GM18520 (cell line): ENCODE results near the gene GLRA2.
A peak's percentile ranks its signal among the peaks of the same experiment; 100 is the strongest.

Experiments used
- ATAC-seq: cut with Tn5 transposase; IDR thresholded peaks from one replicate; pipeline ENCODE4 v1.9.1; 2021; ENCODE audit not compliant: unreplicated experiment

The GLRA2 gene

DNA sequence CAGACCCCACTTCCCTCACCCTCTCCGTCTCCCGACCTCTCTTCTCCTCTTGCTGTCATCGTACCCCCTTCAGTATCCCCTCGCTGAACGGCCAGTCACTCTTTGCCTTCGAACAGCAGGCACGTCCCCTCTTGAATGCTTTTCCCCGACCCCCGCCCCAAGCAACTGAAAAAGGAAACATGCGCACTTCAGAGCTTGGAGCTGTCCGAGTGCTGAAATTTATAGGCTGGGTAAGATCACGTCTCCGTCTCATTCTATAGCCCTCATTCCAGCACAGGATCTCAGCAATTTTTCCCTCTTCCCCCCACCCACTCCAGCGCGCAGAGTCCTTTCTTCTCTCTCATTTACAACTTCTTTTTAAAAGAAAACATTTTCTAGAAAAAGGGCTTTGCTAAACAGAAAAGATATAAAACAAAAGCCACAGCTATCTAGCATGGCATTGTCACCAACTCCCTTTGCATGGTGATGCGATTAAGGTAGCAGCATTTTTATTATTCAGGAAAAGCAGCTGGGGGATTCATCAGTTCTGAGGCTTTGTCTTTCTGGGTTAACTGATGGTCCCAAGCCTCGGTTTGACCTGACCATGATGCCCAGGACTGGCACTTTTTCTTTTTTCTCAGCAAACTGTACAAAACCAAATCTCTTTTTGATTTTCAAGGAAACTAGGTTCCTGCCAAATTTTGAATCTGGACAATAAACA lies at the start of gene GLRA2:
Gene GLRA2 (plus strand): TSS at position 247 of the 700 bp plus-strand sequence. CDS start 522 bp downstream, outside the sequence.
- ATAC-seq: no peak

DNA sequence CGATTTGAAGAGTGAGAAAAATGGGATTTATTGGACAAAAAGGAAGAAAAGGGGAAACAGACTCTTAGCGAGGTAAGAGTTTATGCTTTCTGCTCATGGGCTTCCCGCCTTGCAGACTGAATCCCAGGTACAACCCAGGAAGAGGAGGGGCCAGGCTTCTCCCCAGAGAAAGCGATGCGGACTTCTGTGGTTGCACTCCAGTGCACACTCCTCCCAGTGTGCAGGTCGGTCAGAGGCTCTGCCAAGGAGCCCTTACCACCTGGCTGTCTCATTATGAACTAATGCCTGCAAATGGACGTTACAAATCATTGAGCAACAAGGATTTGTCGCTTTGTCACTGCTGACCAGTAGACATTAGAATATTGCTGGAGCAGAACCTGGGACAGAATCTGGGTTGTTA lies 39.9 kb upstream of the GLRA2 start:
- no peak for ATAC-seq

DNA sequence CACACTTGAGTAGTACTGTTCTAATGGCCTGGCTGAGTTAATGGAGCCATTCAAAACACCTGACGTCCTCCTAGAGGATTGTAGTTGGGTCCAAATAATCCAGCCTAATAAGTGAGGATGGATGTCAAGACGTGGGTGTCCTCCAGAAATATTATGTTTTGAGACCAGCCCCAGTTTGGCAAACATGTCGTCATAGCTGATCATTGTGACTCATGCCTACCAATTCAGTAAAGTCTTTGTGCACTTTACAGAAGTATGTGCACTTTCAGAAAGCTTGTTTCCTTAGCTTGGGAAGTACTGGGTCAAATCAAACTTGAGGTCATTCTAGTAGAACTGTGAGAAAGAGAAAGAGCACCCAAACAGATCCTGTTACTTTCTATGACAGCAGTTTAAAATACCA lies 37.6 kb upstream of the GLRA2 start:
- no peak for ATAC-seq

DNA sequence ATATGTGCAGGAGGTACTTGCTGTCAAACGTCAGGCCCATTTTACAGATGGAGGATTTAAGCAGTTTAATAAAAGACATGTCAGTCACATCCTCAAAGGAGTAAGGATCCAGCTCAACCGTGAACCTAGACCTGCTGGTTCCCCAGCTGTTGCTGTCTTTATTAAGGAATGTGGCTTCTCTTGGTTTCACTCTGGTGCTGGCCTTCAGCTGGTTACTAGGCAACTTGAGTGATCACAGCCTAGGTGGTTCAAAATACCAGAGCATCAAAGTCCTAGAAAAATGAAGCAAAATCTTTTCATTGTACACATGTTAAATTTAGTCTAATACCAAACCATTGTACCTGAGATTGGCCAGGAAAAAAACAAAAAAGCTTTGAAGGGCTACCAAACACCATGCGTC lies 32.7 kb upstream of the GLRA2 start:
- ATAC-seq: no peak

DNA sequence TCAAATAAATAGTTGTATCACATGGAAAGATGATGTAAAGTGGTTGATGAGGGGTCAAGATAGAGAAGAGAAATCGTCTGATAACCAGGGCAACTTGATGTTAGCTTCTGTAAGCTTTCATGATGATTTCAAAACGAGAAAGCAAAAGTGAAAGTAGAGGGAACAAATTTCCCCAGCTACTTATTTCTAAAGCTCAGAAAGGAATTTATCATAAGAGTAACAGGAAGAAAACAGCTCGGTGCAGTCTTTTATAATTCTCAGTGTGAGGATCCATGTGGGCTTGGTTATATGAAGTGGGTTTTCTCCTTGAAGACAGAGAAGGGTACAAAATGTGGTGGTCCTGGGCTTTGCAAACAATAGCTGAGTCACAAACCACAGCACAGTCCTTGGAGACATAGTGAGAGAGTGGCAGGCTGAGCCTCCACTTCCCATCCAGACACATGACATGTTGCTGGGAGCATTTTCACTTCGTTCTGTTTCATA lies 32.1 kb upstream of the GLRA2 start:
- ATAC-seq: peak; percentile 46

DNA sequence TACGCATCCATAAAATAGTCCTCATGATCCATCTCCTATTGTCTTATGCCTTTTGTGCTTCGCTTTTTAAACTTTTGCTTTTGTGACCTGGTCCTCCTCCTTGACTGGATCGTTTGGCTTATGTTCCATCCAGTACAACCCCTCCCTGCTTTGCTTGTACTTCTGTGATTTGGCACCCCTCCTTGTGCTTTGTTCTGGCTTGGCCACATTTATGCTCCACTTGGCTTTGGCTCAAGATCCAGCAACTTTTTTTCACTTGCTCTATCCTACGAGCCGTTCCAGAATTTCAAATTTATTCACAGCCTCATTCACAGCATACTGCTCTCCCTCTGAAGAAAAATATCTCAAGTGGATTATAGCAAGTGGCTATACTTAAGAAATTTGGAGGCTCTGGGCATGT lies 28.0 kb upstream of the GLRA2 start:
- no peak for ATAC-seq

DNA sequence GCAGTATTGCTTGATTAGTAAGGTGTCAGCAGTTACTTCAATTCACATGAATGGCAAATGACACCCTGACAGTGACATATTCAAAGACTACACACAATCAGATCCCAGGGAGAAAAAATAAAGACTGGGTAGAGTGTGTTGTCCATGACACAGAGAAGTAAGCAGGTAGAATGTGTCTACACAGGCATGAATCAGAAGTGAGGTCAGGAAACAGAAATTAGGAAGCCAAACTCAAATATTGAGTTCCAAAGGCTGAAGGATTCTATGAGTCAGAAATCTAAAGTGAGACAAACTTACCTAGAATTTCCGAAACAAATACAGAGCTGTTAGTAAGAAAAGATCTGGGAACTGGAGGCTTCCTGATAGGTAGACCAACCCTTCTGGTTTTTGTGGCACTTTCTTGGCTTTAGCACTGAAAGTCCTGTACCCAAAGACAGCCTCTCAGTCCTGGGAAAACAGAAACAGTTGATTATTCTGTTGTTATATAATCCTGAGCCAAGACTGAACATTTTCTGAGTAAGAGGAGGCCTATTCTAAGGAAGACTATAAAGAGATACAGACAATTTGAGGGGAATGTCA lies 24.3 kb upstream of the GLRA2 start:
- ATAC-seq: no peak

DNA sequence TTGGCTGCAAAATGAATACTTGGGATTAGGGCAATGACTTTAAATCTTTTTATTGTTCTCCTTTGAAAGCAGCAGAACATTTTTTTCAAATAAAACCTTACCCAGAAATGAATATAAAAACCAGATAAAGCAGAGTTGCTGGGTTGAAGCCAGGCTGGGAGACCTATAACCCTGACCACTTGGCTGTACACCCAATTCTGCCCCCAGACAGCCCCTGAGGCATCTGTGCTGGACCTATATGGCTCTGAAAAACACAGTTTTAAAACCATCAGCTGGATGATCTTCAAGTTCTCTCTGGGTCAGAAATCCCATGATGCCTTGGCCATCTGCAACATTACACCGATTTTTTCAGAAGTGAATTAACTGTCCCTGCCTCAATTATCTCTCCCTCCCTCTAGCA lies 23.7 kb upstream of the GLRA2 start:
- no peak for ATAC-seq

DNA sequence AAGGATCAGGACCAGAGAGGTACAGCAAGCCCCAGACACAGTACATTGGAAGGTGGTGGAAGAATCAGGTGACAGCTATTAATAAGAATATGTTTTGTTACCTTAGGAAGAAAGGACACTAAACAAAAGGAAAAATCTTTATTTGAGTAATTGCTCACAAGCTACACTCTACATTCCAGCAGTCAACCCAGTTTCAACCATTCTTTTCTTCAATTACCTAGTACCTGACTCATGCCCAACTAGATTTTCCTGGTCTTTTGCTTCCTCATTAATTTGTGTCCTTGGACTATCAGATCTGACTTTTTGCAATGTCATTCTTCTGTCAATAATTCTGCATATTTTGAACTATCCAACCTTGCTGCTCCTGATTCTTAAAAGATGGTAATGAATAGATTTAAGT lies 22.5 kb upstream of the GLRA2 start:
- no peak for ATAC-seq

DNA sequence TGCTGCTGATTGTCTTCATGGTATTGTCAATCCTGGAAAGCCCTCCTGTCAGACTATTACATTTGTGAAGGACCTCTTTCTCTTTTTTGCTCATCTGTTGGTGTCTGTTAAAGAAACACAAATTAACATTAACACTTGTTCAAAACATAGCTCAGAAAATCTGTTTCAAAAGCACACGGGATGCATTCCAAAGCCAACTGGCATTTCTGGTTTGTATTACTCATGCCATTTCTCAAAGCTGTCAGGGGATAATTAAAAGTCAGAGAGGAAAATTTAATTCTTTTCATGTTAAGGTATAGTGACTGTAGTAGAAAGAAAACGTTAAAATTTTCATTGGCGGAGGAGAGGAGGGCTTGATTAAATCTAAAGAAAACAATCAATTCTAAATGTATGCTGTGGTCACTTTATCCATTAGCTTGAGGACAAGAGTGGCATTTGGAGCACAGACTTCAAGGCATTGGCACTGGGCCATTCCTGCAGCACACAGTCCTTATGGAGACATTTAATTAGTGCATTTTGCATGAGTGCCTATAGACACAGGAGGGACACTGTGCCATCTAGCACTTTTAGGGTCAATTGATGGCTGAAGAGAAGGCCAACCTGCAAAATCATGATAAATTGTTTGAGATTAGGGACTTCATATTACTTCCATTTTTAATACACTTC lies 21.2 kb upstream of the GLRA2 start:
- no peak for ATAC-seq

DNA sequence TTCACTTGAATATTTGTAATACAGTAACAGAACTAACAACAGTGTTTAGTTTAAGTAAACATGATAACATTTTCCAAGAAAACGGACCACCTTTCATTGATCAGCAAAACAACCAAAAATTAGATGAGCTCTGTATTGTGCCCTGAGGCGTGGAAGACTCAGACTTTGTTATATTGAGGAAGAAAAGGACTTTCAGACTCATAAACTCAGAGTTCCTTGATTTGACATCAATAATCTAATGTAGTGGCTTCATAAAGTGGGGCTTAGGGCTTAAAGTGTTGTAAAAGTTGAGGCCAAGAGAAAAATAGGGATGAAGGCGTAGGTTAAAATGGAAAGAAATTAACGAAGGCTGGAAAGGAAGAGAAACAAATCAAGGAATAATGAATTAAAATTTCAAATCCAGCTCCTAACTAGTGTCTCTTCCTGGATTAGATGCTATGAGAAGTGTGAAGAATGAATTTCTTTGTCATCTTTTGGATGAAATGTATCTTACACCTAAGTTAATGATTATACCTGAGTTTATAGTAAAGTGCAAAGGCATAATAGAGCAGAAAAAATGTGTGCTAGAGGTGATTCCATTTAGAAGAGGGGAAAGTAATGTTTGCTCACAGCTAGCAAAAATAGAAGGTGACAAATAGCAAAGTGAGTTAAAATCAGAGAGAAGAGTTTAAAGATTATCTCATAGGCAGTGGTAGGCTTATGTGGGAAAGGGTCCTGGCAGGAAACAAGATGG lies 19.8 kb upstream of the GLRA2 start:
- ATAC-seq: no peak

DNA sequence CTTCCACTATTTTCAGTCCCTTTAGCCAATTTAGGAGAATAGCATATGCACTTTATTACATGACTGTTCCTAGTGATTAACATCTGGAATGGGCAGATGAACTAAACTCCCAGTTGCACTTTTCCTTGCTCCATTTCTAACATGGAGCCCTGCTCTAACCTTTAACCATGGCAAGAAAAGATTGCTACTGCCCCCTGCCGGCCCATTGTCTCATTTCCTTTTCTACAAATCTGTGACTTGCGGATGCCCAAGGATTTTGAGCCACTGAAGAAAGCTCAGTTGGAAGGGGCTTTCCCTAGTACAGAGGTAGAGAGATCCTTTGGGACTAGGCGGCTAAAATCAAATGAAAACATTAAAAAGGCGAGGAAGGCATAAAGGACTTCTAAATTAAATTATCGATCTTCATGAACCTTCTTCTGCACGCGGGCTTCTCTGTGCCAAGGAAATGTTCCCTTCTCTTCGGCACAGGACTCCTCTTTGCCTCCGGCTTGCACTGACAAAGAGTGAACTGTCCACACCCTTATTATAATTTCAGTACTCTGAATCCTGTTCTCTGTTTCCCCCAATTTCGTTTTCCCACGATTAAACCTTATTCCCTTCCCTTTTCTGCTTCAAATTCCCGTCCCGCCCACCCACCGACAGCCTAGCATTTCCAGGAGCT lies 577 bp upstream of the GLRA2 start:
- ATAC-seq: no peak

DNA sequence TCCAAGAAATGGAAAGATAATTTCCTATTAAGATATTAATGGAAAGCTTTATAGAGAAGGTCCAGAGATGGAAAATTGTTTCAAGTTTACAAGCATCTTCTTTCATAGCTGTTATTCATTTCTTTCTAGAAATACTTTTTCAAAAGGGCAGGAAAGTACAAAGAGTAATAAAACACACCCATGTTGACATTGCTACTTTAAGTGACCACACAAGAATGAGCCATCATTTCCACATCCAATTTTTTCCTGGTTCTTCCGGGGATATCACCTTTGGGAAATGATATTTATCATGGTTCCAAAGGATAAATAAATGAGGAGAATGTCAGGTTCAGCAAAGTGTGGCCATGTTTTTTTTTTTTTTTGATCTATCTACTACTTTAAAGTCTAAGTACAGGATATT lies 4.5 kb downstream of the GLRA2 start:
- ATAC-seq: no peak

DNA sequence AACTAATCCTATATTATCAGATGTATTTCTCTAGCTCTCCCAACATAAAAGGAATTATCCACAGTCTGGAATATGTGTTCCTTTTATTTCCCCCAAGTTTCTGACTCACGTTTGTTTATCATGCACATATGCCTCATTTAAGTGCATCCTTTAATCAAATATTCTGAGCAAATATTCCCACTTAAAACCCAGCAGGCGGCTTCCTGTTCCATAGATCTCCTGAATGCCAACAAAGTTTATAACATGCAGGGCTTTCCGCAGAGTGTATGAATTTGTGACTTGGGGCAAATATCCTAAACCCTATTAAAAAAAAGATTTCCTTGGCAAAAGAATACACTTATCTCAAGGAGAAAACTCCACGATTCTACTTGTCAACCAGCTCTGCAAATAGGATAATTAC lies 16.9 kb downstream of the GLRA2 start:
- ATAC-seq: no peak

DNA sequence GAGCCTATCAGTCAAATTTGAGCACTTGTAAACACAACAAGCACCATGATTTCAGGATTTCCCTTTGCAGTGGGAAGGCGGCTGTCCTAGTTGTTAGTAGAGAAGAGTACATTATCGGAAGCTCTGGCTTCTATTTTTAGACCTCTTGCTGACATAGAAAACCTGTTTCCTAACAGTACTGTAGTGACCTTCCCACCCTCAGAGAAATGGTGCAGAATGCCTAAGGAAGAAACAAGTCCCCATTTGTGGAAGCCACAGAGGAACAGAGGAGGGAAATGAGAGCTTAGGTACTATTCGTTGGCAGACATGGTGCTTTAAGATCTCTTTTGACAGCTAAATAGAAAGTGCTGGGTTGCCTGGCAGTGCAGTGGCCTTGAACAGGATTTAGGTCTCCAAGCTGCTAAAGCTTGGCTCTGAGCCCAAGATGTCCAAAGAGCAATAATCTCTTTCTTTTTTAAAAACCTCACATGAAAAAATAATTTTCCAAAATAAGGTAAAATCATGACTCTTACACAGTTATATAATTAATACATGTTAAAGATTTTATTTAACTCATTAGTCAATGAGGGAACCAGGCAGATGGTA lies 24.9 kb downstream of the GLRA2 start:
- no peak for ATAC-seq

DNA sequence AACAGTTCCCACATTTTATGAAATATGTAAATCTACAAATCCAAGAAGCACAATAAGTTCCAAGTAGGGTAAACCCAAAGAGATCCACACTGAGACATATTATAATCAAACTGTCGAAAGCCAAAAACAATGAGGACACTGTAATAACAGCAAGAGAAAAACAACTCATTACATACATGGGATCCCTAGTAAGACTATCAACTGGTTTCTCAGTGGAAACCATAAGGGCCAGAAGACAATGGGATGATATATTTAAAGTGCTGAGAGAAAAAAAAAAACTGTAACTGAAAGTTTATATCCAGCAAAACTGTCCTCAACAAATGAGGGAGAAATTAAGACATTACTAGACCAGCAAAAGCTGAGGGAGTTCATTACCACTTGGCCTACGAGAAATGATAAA lies 34.7 kb downstream of the GLRA2 start:
- no peak for ATAC-seq

DNA sequence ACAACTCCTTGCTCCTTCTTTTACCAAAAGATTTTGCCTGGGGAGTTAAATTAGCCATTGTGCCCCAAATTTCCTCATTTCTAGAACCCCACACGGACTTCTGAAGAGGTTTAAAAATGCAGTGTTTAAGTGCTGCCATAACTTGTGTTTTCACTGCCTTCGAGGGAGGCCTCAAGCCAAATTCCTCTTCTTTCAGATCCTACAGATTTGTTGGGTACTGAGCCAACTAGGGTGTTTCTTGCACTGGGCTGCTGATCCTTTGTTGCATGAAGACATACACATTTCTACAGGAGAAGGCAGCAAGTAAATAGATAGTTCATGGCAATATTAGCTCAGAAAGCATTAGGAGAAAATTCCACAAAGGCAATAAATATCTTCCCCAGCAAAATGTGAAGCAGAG lies 43.8 kb downstream of the GLRA2 start:
- no peak for ATAC-seq

DNA sequence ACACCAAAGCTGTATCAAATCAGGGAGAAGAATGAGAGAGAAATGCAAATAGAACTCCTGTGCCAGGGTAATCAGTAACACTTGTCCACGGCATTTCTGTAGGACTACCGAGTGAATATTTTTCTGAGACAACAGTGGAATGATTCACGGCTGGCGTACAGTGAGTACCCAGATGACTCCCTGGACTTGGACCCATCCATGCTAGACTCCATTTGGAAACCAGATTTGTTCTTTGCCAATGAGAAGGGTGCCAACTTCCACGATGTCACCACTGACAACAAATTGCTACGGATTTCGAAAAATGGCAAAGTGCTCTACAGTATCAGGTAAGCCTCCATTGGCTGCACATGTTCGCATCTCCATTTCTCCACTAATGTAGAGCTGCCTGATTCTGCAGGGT lies 51.7 kb downstream of the GLRA2 start:
- no peak for ATAC-seq

DNA sequence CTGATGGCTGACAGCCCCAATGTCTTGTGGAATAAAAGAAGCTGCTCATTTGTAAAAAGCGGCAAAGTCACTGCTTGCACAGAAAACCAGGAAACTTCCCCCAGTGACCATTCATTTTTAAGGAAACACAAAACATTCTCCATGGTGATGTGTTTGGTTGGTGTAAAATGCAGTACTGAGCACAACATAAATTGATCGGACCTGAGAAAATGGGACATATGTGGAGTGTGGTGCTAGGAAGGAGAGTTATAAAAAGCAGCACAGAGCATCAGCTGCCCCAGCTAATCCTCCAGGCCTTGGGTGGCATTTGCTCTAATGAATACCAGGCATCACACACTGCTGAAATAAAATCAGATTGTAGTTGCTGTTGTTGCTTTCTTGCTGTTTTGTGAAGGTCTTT lies 55.2 kb downstream of the GLRA2 start:
- ATAC-seq: no peak

DNA sequence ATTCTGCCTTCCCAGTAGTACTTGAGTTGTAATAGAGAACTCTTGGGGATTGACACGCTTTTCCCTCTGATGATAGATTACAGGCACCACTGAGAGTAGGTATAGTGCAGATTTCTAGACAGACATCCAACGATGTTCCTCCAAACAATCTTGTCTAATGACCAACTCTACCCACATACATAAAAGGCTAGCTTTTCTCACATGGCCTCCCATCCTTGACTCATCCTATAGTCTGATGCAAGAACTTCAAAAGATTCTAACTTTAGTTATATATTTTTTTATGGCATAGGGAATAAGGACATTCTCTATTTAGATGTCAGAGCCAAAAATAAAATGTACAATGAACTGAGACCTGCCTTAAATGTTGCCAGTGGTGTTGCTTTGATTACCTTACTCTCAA lies 60.9 kb downstream of the GLRA2 start:
- no peak for ATAC-seq
